Mucosa of descending colon (tissue), 3 donors: Measurements from ENCODE around the gene FARSB. TPM values are rescaled to one million over a fixed set of nuclear protein-coding genes. Genes with fewer than 3 reads are reported as not detected.

Source experiments
- ATAC-seq: fragments of 200-7000 bp; cut with Tn5 transposase; one replicate; pipeline ENCODE4 v1.9.1; 2020; ENCODE audit warnings: mild to moderate bottlenecking, moderate library complexity
- DNase-seq, 3 donors: peaks; one replicate each; pipeline ENCODE4 v3.0.0-alpha.2; 2020
- H3K36me3 ChIP-seq: fragments of 200-600 bp; one replicate; pipeline ENCODE4 v1.8.0; 2021; ENCODE audit warnings: low read depth, mild to moderate bottlenecking
- H3K4me1 ChIP-seq: fragments of 200-600 bp; one replicate; pipeline ENCODE4 v1.8.0; 2021; ENCODE audit warnings: low read depth, mild to moderate bottlenecking
- H3K4me3 ChIP-seq: fragments of 200-600 bp; one replicate; pipeline ENCODE4 v1.8.0; 2021; ENCODE audit warnings: mild to moderate bottlenecking
- H3K9me3 ChIP-seq: fragments of 200-600 bp; one replicate; pipeline ENCODE4 v1.8.0; 2021; ENCODE audit warnings: mild to moderate bottlenecking
- intact Hi-C, 2 donors: fragments of 100-400 bp; cut with DNase I in 1 of 2; cut with micrococcal nuclease in 1 of 2; formaldehyde crosslinking; loops; one replicate each; pipeline versions ENCODE4 v1.11.0 to v1.11.1; 2022; cut with DNase I, micrococcal nuclease
- total RNA-seq, 3 donors: library from RNA; stranded (reverse); fragmentation: NEBNext Ultra II Directional in 2 of 3; extraction: Animal tissue kit (Norgen Biotek cat#: 25700) in 2 of 3; gene quantifications; one replicate each; pipeline versions ENCODE4 v1.2.1 to v1.2.4, GENCODE V29; 2021 to 2023
- TF ChIP-seq, protein P1 (sequence below): fragments of 200-600 bp; IDR thresholded peaks from one replicate; pipeline ENCODE4 v1.8.0; 2022; ENCODE audit warnings: antibody characterized with exemption, mild to moderate bottlenecking
- donor health status: DM: no; HTN: no; CAD: no; lungs with moderate emphysema.
- donor health status: DM: no; HTN: no; CAD: no.
- donor health status: DM: no; HTN: yes; CAD: no.

Gene FARSB
- total RNA-seq, 3 donors from 2014 or later = 18.0 to 27.2 (median 21.1) TPM

GRCh38 chr2:222535477-222535876, 120.4 kb downstream of the FARSB start:
- intact Hi-C loops = no loop called here
- H3K4me3 ChIP-seq = no peak overlapping the region
- H3K36me3 ChIP-seq = no peaks in the 10 kb centered on the region
- TF ChIP-seq, protein P1, sequence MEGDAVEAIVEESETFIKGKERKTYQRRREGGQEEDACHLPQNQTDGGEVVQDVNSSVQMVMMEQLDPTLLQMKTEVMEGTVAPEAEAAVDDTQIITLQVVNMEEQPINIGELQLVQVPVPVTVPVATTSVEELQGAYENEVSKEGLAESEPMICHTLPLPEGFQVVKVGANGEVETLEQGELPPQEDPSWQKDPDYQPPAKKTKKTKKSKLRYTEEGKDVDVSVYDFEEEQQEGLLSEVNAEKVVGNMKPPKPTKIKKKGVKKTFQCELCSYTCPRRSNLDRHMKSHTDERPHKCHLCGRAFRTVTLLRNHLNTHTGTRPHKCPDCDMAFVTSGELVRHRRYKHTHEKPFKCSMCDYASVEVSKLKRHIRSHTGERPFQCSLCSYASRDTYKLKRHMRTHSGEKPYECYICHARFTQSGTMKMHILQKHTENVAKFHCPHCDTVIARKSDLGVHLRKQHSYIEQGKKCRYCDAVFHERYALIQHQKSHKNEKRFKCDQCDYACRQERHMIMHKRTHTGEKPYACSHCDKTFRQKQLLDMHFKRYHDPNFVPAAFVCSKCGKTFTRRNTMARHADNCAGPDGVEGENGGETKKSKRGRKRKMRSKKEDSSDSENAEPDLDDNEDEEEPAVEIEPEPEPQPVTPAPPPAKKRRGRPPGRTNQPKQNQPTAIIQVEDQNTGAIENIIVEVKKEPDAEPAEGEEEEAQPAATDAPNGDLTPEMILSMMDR = no peak
- no peaks in the 10 kb centered on the region for H3K4me1 ChIP-seq
- ATAC-seq (no peak), DNase-seq (no peak)
- H3K9me3 ChIP-seq = no peaks in the 10 kb centered on the region

DNA sequence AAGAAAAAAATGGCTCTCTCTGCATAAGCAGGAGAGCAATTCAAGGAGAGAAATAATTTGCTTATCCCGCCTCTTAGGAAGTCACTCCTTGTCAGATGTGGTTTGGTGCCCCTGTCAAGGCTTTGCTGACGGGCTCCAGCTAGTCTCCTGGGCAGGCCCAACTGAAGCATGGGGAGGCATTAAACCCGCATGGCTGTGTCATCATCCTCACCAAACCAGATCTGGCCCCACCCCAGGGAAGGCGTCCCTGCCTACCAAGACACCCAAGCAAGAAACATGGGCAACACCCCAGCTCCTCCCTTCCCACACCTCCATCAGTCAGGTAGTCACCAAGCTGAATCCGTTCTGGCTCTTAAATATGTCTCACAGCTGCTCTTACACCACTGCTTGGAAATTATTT, 123.6 kb downstream of the FARSB start:
- ATAC-seq = no peak
- H3K36me3 ChIP-seq = no peaks in the 10 kb centered on the region
- intact Hi-C loops = no loop called here
- TF ChIP-seq, protein P1 = no peak
- H3K9me3 ChIP-seq = no peaks in the 10 kb centered on the region
- no peaks in the 10 kb centered on the region for H3K4me1 ChIP-seq
- DNase-seq = no peak
- H3K4me3 ChIP-seq = no peak overlapping the region

DNA sequence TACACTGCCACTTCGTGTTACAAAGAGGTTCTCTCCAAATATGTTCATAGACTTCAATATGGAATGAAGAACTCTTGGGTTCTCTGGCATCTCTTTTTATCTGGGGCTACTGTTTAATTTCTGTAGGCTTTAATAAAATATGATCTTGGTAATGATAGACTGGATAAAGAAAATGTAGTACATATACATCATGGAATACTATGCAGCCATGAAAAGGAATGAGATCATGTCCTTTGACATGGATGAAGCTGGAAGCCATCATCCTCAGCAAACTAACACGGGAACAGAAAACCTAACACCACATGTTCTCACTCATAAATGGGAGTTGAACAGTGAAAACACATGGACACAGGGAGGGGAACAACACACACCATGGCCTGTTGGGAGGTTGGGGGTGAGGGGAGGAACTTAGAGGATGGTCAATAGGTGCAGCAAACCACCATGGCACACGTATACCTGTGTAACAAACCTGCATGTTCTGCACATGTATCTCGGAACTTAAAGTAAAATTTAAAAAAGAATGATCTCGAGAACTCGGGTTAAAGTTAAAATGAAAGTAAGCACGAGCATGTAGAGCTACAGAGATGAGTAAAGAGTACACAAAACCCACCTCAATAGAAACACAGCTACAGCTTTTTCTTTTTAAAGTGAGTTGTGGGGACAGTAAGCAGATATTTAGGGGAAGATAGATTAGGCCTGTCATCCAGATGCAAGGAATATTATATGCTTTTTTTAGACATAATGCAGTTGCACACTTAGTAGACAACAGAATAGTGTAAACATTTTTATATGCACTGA, 129.2 kb downstream of the FARSB start:
- intact Hi-C loops = no loop called here
- no peaks in the 10 kb centered on the region for H3K4me1 ChIP-seq
- H3K36me3 ChIP-seq = no peaks in the 10 kb centered on the region
- H3K9me3 ChIP-seq = no peaks in the 10 kb centered on the region
- ATAC-seq = no peak
- H3K4me3 ChIP-seq = no peak overlapping the region
- DNase-seq = no peak
- TF ChIP-seq, protein P1 = no peak

- intact Hi-C loops = no loop called here
- Histone ChIP-seq H3K4me1 (no peaks in the 10 kb centered on the region), H3K4me3 (no peak overlapping the region), H3K36me3 (no peaks in the 10 kb centered on the region), H3K9me3 (no peaks in the 10 kb centered on the region)
- TF ChIP-seq, protein P1 = no peak
- DNase-seq (no peak), ATAC-seq (no peak)
Observed at GRCh38 chr2:222525811-222526210, 130.1 kb downstream of the FARSB start.

DNA sequence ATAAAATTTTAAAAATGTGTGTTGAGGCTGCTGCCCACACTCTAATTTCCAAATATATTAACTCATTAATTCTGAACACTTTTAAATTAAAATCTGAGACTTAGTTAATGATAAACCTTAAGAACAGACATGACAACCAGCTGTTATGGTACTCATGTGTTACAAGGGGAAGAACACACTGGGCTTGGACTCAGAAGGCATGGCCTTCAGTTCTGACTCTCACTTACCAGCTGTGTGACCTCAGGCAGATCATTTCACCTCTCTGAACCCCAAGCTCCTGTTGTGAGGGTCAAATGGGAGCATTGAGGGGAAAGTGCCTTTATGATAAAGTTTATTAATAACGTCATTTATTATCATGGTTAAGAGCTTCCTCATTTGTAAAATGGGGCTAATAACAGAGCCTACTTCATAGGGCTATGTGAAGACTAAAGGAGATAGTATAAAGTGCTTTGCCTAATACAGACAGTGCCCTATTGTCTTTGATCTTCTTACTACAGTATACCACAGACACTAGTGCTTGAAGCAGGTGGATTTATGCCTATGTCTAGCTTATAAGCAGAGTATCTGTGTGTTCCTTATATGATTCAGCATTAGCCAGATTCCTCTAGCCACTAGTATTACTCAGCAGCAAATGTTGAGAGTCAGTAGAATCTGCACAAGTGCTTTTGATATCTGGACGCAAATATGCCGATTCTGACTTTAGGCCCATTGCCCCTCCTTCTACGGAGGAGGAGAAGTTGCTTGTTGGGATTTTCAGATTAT, 131.9 kb downstream of the FARSB start:
- H3K4me1 ChIP-seq = peaks cover 5% of the 10 kb centered on the region
- no peak for ATAC-seq
- DNase-seq = no peak
- intact Hi-C loops = no loop called here
- TF ChIP-seq, protein P1 = no peak
- no peak overlapping the region for H3K4me3 ChIP-seq
- no peaks in the 10 kb centered on the region for H3K36me3 ChIP-seq
- H3K9me3 ChIP-seq = no peaks in the 10 kb centered on the region
